Fibroblast of lung (primary cell): ENCODE measurements around the gene ZDHHC12. TPM values are rescaled to one million over a fixed set of nuclear protein-coding genes. Genes with fewer than 3 reads are reported as not detected.

ENCODE experiments used
- DNase-seq, 2 donors: peaks; one replicate each; pipeline versions ENCODE4 v3.0.0 to v3.0.0-alpha.2; 2010; ENCODE audit warnings: low read depth in 2 of 2
- H2AFZ ChIP-seq: 2 replicates; pipeline ENCODE4 v1.5.1; 2012; ENCODE audit warnings: low read length, control low read depth, inconsistent platforms
- H3K27ac ChIP-seq: 2 replicates; pipeline ENCODE4 v1.5.1; 2011; ENCODE audit warnings: low read length, control low read depth; ENCODE audit not compliant: insufficient read depth
- H3K27me3 ChIP-seq: 2 replicates; pipeline ENCODE4 v1.5.1; 2011; ENCODE audit warnings: mild to moderate bottlenecking, low read length; ENCODE audit not compliant: control insufficient read depth, insufficient read depth
- H3K36me3 ChIP-seq: 2 replicates; pipeline ENCODE4 v1.5.1; 2011; ENCODE audit warnings: low read length; ENCODE audit not compliant: control insufficient read depth, insufficient read depth
- H3K4me1 ChIP-seq: 2 replicates; pipeline ENCODE4 v1.5.1; 2011; ENCODE audit warnings: low read length; ENCODE audit not compliant: control insufficient read depth, insufficient read depth; ENCODE audit errors: extremely low read depth
- H3K4me2 ChIP-seq: 2 replicates; pipeline ENCODE4 v1.5.1; 2011; ENCODE audit warnings: low read length, control low read depth; ENCODE audit not compliant: insufficient read depth; ENCODE audit errors: extremely low read depth
- H3K4me3 ChIP-seq, 4 experiments: fragments of 200-600 bp in 1 of 4; sonication (generic) in 1 of 4; replicated peaks in 1 of 4; 2 replicates each; pipeline ENCODE4 v1.5.1; 2011 to 2016; ENCODE audit warnings: low read length in 4 of 4, low read depth in 3 of 4, mild to moderate bottlenecking in 3 of 4, control low read depth in 2 of 4, inconsistent platforms in 1 of 4, mixed read lengths in 1 of 4; ENCODE audit not compliant: insufficient read depth in 1 of 4; ENCODE audit errors: control extremely low read depth in 1 of 4
- H3K79me2 ChIP-seq: 2 replicates; pipeline ENCODE4 v1.5.1; 2012; ENCODE audit warnings: mild to moderate bottlenecking, low read length, inconsistent platforms; ENCODE audit not compliant: control insufficient read depth, insufficient read depth
- H3K9ac ChIP-seq: 2 replicates; pipeline ENCODE4 v1.5.1; 2011; ENCODE audit warnings: mild to moderate bottlenecking, low read length, control low read depth; ENCODE audit not compliant: insufficient read depth
- H3K9me3 ChIP-seq: 2 replicates; pipeline ENCODE4 v1.5.1; 2012; ENCODE audit warnings: low read depth, low read length; ENCODE audit not compliant: control insufficient read depth, insufficient read depth
- H4K20me1 ChIP-seq: 2 replicates; pipeline ENCODE4 v1.5.1; 2011; ENCODE audit warnings: low read length; ENCODE audit not compliant: control insufficient read depth, insufficient read depth; ENCODE audit errors: extremely low read depth
- EZH2 ChIP-seq: IDR thresholded peaks from 2 replicates; pipeline ENCODE4 v1.5.1; 2012; ENCODE audit warnings: low read length, control low read depth, mild to moderate bottlenecking; ENCODE audit errors: missing control alignments
- polyA plus RNA-seq, 2 donors: library from polyadenylated mRNA; depleted of rRNA in 1 of 2; stranded (reverse) in 1 of 2; unstranded in 1 of 2; fragments of >200 nt; gene quantifications; 2 replicates each; pipeline ENCODE4 v1.2.1, GENCODE V29; 2011 to 2012; ENCODE audit warnings: missing spikeins in 1 of 2
- total RNA-seq: library from RNA; depleted of rRNA; stranded (reverse); fragments of >200 nt; gene quantifications from 2 replicates; pipeline ENCODE4 v1.2.1, GENCODE V29; 2014
- TF ChIP-seq, protein P1 (sequence below), 2 donors: IDR thresholded peaks in 1 of 2; conservative IDR thresholded peaks in 1 of 2; 1 replicate in 1 of 2; 2 replicates in 1 of 2; pipeline ENCODE4 v1.5.1; 2011 to 2012; ENCODE audit warnings: low read length in 2 of 2, control low read depth in 1 of 2, inconsistent platforms in 1 of 2, low read depth in 1 of 2, mild to moderate bottlenecking in 1 of 2

The ZDHHC12 gene
- total and polyA plus RNA-seq, 2 donors (not counting 1 experiment from before 2014, with no cell fraction given): 19.1 to 39.0 TPM

DNA sequence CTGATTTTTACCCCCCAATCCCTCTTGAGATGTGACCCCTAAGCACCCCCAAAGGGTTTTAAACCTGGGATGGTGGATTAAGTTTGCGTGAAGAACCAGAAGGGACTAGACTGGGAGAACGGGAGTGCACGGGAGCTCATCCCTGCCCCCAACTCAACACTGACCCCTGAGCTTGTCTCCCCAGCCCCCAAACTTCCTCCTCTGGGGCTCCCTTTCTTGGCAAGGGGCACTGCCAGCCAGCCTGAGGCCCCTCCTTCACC is 39.9 kb downstream of the ZDHHC12 start:
- no peak for TF ChIP-seq EZH2
- TF ChIP-seq, protein P1, sequence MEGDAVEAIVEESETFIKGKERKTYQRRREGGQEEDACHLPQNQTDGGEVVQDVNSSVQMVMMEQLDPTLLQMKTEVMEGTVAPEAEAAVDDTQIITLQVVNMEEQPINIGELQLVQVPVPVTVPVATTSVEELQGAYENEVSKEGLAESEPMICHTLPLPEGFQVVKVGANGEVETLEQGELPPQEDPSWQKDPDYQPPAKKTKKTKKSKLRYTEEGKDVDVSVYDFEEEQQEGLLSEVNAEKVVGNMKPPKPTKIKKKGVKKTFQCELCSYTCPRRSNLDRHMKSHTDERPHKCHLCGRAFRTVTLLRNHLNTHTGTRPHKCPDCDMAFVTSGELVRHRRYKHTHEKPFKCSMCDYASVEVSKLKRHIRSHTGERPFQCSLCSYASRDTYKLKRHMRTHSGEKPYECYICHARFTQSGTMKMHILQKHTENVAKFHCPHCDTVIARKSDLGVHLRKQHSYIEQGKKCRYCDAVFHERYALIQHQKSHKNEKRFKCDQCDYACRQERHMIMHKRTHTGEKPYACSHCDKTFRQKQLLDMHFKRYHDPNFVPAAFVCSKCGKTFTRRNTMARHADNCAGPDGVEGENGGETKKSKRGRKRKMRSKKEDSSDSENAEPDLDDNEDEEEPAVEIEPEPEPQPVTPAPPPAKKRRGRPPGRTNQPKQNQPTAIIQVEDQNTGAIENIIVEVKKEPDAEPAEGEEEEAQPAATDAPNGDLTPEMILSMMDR (conservative IDR thresholded peaks at IDR 0.05 in 1 of 2, IDR thresholded peaks at IDR 0.05 in 1 of 2; ENCODE audit: low read depth in 1 of 2, low read length in 2 of 2): no peak
- H3K9me3 ChIP-seq: no peaks in the 10 kb centered on the region
- H3K79me2 ChIP-seq: peaks cover 3% of the 10 kb centered on the region
- peak overlapping the region; percentile 78 for H3K27ac ChIP-seq
- peak overlapping the region; percentile 74 to 85 (median 77) for H3K4me3 ChIP-seq
- H4K20me1 ChIP-seq: no peaks in the 10 kb centered on the region
- H3K9ac ChIP-seq: peak overlapping the region; percentile 61
- H3K4me2 ChIP-seq: peak overlapping the region; percentile 99
- DNase-seq: no peak
- no peaks in the 10 kb centered on the region for H3K27me3 ChIP-seq
- peaks cover 12% of the 10 kb centered on the region for H3K4me1 ChIP-seq
- H2AFZ ChIP-seq: peak overlapping the region; percentile 64
- no peaks in the 10 kb centered on the region for H3K36me3 ChIP-seq

DNA sequence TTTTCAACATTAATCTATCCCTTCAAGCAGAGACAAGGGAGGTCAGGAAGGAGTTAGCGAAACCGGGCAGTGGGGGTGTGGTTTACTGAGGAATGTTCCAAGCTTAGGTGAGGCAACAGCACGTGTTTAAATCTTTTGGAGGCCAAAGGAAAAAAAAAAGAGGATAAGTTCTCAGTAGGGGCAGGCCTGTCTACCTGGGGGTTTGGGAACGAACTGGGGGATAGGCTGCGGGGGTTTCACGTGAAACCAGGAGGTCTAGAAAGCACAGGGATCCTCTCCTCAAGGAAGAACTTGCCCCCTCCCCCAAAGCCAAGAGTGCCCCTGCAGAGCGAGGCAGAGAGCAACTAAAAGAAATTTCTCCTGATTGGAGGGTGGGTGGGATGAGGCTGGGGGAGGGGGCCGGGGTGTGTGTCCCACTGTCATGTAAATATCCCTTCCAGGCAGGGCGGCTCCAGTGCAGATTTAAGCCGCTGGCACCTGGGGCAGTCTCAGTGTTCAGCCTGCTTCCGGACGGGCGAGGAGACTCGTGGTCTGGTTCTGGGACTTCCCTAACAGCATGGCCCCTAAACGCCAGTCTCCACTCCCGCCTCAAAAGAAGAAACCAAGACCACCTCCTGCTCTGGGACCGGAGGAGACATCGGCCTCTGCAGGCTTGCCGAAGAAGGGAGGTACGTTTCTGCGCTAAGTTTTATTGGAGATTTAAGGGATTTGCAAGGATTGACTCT is 40.4 kb downstream of the ZDHHC12 start:
- TF ChIP-seq, protein P1 (conservative IDR thresholded peaks at IDR 0.05 in 1 of 2, IDR thresholded peaks at IDR 0.05 in 1 of 2; ENCODE audit: low read depth in 1 of 2, low read length in 2 of 2): no peak
- no peak for TF ChIP-seq EZH2
- H3K9me3 ChIP-seq: no peaks in the 10 kb centered on the region
- H3K4me3 ChIP-seq: peak overlapping the region; percentile 74 to 85 (median 77)
- H3K27me3 ChIP-seq: no peaks in the 10 kb centered on the region
- H3K27ac ChIP-seq: peak overlapping the region; percentile 78
- peak; percentile 49 to 62 for DNase-seq
- peaks cover 12% of the 10 kb centered on the region for H3K4me1 ChIP-seq
- H2AFZ ChIP-seq: peak overlapping the region; percentile 64
- peaks cover 3% of the 10 kb centered on the region for H3K79me2 ChIP-seq
- H3K9ac ChIP-seq: peak overlapping the region; percentile 61
- H3K36me3 ChIP-seq: no peaks in the 10 kb centered on the region
- H4K20me1 ChIP-seq: no peaks in the 10 kb centered on the region
- H3K4me2 ChIP-seq: peak overlapping the region; percentile 99

DNA sequence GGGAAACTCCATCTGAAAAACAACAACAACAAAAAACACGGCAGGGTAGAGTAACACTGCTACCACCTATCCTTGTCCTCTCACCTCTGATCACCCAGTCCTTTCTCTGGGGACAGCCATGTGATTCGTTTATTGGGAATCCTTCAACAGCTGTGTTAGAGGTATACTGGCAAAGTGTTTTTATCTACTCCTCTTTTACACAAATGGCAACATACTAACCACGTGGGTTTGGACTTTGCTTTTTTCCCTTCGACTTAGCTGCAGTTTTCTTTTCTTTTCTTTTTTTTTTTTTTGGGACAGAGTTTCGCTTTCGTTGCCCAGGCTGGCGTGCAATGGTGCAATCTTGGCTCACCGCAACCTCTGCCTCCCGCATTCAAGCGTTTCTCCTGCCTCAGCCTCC is 46.1 kb downstream of the ZDHHC12 start:
- no peaks in the 10 kb centered on the region for H3K9me3 ChIP-seq
- H4K20me1 ChIP-seq: no peaks in the 10 kb centered on the region
- H3K4me3 ChIP-seq: no peak overlapping the region
- no peak overlapping the region for H3K4me2 ChIP-seq
- no peak overlapping the region for H2AFZ ChIP-seq
- no peaks in the 10 kb centered on the region for H3K79me2 ChIP-seq
- no peak for TF ChIP-seq EZH2
- TF ChIP-seq, protein P1 (conservative IDR thresholded peaks at IDR 0.05 in 1 of 2, IDR thresholded peaks at IDR 0.05 in 1 of 2; ENCODE audit: low read depth in 1 of 2, low read length in 2 of 2): no peak
- no peak for DNase-seq
- H3K27me3 ChIP-seq: no peaks in the 10 kb centered on the region
- no peak overlapping the region for H3K27ac ChIP-seq
- H3K9ac ChIP-seq: no peak overlapping the region
- no peaks in the 10 kb centered on the region for H3K4me1 ChIP-seq
- no peaks in the 10 kb centered on the region for H3K36me3 ChIP-seq
